Stimulated activated CD8-positive, alpha-beta memory T cell treated with anti-CD3 and anti-CD28 coated beads, Interleukin-12 subunit alpha, Interleukin-12 subunit beta, amount 100 ng/mL, for 1 hour (primary cell): Measurements from ENCODE around the gene DIS3L2.
"Not testable (repeated sequence)": the region's sequence is repeated elsewhere in the genome, so short reads cannot be mapped to it uniquely, and the experiment has no call there.

Experiments
- DNase-seq: peaks from one replicate; pipeline ENCODE4 v3.0.0-alpha.2; 2020; ENCODE audit warnings: low read depth

DIS3L2 gene

DNA sequence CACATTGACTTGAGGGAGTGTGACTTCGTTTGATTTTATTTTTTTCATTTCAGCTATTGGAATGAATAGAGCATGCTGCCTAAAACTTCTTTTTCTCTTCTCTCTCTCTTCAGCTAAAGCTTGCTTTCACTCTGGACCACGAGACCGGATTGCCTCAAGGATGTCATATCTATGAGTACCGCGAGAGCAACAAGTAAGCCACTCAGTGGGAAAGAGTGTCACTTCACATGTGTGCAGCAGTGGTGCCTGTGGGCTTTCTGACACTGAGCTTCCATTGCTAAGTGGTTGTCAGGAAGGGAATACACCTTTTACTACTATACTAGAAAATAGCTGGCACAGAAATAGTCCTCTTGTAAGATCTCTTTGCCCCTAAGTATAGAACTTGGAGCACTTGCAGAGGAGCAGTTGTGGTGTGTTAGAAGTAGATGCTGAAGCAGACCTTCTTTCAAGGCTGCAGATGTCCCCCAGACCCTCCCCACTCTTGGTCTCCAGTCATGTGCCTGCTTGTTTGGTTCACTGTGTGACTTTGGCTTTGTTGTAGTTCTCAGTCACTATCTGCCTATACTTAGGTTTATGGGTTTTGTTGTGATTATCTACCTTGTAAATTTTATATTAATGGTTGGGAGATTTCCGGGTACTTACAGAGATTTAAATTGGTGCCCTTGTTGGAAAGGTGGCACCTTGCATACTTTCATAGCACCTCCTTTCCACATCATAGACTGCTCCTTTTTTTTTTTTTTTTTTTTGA, 338.6 kb downstream of the DIS3L2 start:
- no peak for DNase-seq

DNA sequence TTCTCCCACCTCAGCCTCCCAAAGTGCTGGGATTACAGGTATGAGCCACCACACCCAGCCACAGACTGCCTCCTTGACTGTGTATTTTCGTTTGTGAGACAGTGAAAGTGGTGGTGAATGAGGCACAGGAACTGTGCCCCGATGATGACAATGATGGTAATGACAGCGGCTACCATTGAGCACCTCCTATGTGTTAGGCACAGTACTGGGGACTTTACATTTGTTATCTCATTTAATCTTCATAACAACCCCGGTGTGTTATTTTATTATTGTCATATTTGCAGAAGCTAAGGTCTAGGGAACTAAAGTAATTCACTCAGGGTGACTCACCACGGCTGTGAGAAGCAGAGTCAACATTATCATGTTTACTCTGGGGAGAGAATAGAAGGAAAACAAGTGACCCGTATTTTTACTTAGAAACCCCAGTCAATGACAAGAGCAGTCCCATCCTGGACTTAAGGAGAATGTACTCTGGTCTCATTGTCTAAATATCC, 339.4 kb downstream of the DIS3L2 start:
- DNase-seq: no peak

GRCh38 chr2:232304236-232304635, 342.7 kb downstream of the DIS3L2 start:
- no peak for DNase-seq

DNA sequence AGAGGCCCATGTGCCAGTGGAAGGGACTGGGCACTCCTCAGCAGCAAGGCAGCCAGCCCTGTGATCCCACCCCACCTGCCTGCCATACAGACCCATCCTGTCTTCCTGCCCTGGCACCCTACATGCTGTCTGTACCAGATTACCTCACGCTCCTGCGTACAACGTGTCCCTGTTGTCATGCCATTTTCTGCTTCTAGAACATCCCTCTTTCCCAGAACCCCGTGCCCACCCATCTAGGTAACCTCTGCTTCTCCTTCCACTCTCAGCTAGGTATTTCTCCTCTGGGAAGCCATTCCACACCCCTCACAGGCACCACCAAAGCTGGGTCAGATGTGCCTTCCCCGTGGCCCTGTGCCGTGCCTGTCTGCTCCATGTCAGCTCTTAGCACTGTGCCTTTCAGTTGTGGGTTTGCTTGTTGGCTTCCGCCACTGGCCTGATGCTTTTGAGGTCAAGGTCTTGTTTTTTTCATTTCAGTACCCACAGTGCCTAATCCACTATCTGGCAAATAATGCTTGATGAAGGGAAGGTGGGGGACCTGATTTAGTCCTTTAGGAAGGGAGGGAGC, 345.3 kb downstream of the DIS3L2 start:
- DNase-seq: no peak

- DNase-seq: no peak
Observed at GRCh38 chr2:232307854-232308253, 346.3 kb downstream of the DIS3L2 start.

GRCh38 chr2:232308986-232309385, 347.5 kb downstream of the DIS3L2 start:
- no peak for DNase-seq

- no peak for DNase-seq
Observed at GRCh38 chr2:232309592-232309991, 348.1 kb downstream of the DIS3L2 start.

- no peak for DNase-seq
Observed at GRCh38 chr2:232310121-232310520, 348.6 kb downstream of the DIS3L2 start.

- no peak for DNase-seq
Observed at GRCh38 chr2:232310696-232311095, 349.2 kb downstream of the DIS3L2 start.

GRCh38 chr2:232313645-232314044, 352.1 kb downstream of the DIS3L2 start:
- DNase-seq: not testable (repeated sequence)

DNA sequence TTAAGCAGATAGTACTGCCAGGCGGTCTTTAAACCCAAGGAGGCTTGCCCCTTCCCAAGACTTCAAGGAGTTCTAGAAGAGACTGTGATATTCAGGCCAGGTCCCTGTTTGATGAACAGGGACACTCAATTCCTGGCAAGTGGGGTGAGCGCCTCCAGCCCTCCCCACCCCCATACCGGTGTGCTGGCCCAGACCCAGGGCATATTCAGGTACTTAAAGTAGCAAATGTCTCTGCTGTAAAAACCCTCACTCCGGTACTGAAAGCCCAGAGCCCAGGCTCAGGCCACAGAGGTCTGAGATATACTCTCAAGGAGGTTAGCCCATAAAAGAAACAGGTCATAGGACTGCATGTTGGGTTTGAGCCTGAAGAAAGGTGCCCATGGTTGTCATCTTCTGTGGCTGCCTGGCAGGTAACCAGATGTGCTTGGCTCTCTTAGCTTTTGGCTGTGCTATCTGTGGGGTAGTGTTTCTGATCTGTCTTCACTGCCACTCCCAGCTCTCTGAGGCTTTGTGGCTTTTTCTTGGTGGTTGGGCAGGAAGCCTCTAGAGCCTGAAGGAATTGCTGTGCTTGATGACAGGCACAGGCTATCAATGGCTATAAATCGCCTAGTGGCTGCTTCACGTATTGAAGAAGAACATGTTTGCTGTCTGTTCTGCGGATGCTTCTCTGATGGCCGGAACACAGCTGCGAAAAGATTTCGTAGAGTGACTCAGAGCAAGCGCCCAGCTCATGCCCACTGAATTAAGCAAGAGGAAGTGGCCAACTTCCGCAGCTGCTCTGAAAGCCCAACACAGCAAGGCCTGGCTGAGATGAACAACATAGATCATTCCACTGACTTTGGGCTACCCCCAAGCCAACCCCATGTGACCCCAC, 353.8 kb downstream of the DIS3L2 start:
- DNase-seq: peak; percentile 62

DNA sequence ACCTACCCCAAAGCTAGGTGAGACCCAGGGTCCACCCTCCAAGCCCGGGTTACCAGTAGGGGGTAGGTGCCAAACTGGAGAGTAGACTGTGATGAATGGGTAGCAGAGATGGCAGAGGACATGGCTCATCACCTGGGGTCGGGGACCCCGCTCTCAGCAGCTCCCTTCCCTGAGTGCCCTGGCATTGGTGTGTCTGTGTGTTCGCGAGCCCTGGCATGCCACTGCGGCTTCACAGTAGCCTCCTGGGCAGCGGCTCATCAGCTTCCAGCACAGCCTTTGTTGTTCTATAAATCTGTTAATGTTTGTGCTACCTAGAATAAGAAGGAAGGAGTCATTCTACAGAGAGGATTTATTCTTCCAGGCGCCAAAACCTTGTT, 354.4 kb downstream of the DIS3L2 start:
- no peak for DNase-seq

DNA sequence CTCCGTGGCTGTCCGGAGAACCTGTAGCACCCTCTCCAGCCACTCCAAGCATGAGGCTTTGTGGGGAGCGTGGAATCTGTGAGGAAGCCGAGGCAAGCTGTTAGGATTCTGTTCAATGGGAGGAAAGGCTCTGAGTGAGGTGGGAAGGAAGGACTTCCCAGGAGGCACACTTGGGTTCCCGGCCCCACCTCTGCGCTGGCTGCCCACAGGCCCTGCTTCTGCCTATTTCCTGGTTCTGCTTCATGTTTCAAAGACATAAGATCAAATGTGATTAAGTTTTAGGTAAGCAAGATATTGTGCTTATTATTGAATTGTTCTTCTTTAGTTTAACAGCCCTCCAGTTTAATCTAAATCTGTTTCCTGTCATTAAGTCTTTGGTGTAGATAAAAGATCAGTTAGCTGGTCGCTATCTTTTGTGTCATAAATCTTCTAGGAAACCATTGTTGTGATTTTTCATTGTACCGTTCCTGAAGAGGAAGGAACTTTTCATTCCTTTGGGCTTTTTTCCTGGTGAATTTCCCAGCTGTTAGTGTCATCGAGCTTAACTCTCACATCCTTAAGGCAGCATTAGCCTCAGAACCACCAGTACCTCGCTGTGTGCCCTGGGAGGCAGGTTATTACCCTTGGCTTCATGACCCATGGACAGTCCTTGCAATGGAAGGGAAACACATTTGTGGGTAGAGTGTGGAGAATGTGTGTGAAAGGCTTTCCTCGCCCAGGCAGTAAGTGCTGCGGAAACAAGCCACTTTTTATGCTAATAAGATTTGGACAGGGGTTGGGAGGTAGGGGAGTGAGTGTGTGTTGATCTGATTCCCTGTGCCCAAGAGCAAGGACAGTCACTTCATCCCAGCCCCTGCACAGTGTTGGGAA, 355.2 kb downstream of the DIS3L2 start:
- no peak for DNase-seq

GRCh38 chr2:232318169-232318855, 356.8 kb downstream of the DIS3L2 start:
- no peak for DNase-seq

DNA sequence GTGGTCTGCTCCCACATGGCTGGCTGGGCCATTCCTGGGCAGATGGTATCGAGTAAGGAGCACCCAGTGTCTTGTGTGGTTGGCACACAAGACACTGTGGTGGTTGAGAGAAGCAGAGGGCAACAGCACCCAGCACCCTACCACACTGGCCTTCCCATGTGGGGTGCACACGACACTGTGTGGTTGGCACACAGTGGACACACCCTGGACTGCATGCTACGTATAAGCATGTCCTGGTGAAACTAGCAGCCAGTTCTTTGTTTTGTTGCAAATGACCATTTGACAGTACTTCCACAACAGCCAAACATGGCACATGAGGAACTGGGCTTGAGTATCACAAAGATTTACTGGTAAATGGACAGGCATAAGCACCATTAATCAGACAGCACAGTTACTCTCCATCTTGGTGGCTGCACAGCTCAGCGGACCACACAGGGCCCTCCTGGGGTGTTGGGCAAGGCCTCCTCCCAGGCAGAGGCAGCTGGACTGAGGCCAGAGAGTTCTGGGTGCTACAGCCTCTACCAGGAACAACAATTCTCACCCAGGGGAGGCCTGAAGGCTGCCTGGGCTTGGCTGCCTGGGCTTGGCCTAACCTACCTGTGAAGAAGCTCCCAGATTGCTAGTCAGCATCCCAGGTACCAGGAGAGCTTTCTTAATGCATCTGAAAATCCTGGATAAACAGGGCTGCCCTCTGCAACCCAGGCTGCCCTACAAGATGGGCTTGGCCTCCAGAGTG, 357.7 kb downstream of the DIS3L2 start:
- no peak for DNase-seq

DNA sequence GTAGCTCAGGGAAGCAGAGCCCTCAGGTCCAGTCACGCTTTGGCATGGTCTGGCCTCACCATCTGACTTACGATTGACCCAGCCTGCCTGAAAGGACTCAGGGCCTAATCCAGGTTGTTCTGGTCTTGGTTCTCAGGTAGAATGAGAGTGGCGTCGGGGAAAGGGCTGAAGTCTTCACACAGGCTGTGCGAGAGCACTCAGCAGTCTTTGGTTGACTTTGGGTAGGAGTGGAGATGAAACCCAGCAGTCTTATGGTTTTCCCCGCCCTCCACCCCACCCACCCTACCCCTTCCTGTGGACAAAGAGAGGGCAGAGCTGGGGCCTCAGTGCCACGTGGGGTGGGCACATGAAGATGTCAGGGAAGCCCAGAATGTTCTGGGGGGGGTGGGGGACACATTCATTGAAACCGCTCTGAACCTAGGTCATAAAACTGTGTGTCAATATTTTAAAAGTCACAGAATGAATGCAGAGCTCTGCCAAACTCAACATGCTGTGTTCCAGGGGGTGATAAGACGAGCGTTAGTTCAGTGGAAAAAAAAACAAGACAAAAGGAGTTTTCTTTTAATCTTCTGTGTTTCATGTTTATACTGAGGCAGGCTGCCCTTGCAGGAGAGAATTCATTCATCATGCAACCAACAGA, 358.4 kb downstream of the DIS3L2 start:
- DNase-seq: no peak

DNA sequence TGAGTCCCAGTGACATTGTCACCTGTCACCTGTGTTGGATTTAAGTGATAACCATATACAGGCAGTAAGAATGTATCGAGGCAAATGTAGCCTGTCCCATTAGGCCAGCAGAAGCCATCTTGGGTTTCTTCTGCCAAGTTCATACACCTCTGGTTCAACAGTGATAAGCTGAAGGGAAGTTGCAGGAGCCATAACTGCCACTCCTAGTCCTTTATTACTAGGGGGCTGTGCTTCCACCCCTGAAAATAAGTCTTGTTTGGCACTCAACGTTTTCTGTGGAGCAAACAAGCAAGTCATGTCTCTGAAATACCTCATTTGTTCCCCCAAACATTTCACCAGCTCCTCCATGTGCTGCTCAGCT, 358.9 kb downstream of the DIS3L2 start:
- no peak for DNase-seq

GRCh38 chr2:232321156-232321816, 359.8 kb downstream of the DIS3L2 start:
- no peak for DNase-seq

DNA sequence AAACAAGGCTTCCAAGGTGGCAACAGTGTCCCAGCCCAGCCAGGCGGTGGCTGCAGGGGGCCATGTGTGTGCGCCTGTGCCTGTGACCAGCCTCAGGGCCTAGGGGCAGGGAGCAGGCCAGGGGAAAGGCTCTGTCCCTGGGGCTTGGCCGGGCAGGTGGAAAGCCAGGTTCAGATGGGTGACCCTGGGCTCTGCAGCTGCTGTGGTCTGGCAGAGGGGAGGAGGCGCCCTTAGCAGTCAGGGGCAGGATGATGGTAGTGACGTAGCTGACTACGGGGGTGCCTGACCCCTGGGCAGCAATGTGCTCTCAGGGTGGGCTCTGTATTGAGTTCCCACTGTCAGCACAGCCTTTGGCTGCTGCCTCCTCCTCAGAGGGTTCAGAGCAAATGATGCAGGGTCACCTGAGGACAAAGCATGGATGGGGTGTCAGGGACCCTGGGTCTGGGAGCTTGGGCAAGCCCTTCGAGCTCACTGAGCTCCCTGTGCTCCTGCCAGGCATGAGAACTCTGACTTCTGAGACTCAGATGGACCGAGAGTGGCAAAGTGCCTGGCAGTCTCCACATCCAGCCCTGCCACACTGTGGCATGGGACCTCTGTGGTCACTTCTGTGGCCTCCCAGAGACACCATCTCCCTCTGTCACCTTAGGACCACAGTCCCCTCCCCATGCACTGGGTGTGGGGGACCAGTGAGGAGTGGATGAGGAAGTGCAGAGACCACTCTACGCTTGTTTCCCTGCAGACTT, 360.5 kb downstream of the DIS3L2 start:
- DNase-seq: no peak
